K562 (cell line): Measurements from ENCODE around the gene CNTFR. TPM values are rescaled to one million over a fixed set of nuclear protein-coding genes. Genes with fewer than 3 reads are reported as not detected.

Experiments used
- ADNP ChIP-seq: fragments of 200-800 bp; sonication (Bioruptor generic); IDR thresholded peaks from 2 replicates; pipeline ENCODE4 v1.6.1; 2016; ENCODE audit warnings: missing genetic modification characterization, missing compliant biosample characterization
- CLOCK ChIP-seq: fragments of 250-450 bp; sonication (Bioruptor Pico); IDR thresholded peaks from 2 replicates; pipeline ENCODE4 v1.4.0; 2020; ENCODE audit warnings: mild to moderate bottlenecking, moderate library complexity, borderline replicate concordance
- CTBP1 ChIP-seq: fragments of 450-650 bp; IDR thresholded peaks from 2 replicates; pipeline ENCODE4 v1.6.1; 2016; ENCODE audit warnings: borderline replicate concordance
- CXXC5 ChIP-seq: fragments of 250-450 bp; sonication (Bioruptor Pico); IDR thresholded peaks from 2 replicates; pipeline ENCODE4 v1.8.0; 2022; ENCODE audit warnings: inconsistent platforms, mild to moderate bottlenecking, moderate library complexity
- DEAF1 ChIP-seq: fragments of 450-650 bp; formaldehyde crosslinking; IDR thresholded peaks from 2 replicates; pipeline ENCODE4 v1.4.0; 2020; ENCODE audit warnings: mild to moderate bottlenecking, moderate library complexity
- FOXA1 ChIP-seq: fragments of 450-650 bp; IDR thresholded peaks from 2 replicates; pipeline ENCODE4 v1.6.1; 2016; ENCODE audit warnings: mild to moderate bottlenecking, borderline replicate concordance
- GMEB1 ChIP-seq: fragments of 250-450 bp; sonication (Bioruptor Pico); IDR thresholded peaks from 2 replicates; pipeline ENCODE4 v1.4.0; 2020; ENCODE audit warnings: mild to moderate bottlenecking
- L3MBTL2 ChIP-seq: fragments of 450-650 bp; IDR thresholded peaks from 2 replicates; pipeline ENCODE4 v1.6.1; 2016; ENCODE audit warnings: mild to moderate bottlenecking, moderate library complexity
- NELFE ChIP-seq: IDR thresholded peaks from 2 replicates; pipeline ENCODE4 v1.6.1; 2011; ENCODE audit warnings: mild to moderate bottlenecking; ENCODE audit not compliant: insufficient read depth, insufficient read length
- PHB ChIP-seq: fragments of 250-450 bp; sonication (Bioruptor Pico); IDR thresholded peaks from 2 replicates; pipeline ENCODE4 v1.5.0; 2021
- POLR2H ChIP-seq: IDR thresholded peaks from 2 replicates; pipeline ENCODE4 v1.6.1; 2016; ENCODE audit warnings: missing genetic modification characterization, low read depth, mild to moderate bottlenecking, control low read depth, missing compliant biosample characterization, moderate library complexity
- RAD51 ChIP-seq: fragments of 450-650 bp; IDR thresholded peaks from 2 replicates; pipeline ENCODE4 v1.7.1; 2016; ENCODE audit warnings: low read depth, mild to moderate bottlenecking, borderline replicate concordance
- RBM22 ChIP-seq: fragments of 200-400 bp; formaldehyde crosslinking; IDR thresholded peaks from 2 replicates; pipeline ENCODE4 v1.6.1; 2018; ENCODE audit warnings: low read length, low read depth; ENCODE audit not compliant: poor library complexity, severe bottlenecking
- SRSF9 ChIP-seq: fragments of 200-400 bp; formaldehyde crosslinking; IDR thresholded peaks from 2 replicates; pipeline ENCODE4 v1.6.1; 2017; ENCODE audit warnings: low read depth, low read length, borderline replicate concordance
- ZBTB34 ChIP-seq: fragments of 250-450 bp; sonication (Bioruptor Pico); IDR thresholded peaks from 2 replicates; pipeline ENCODE4 v1.8.0; 2021; ENCODE audit warnings: mild to moderate bottlenecking, moderate library complexity
- ZNF217 ChIP-seq: sonication (generic); formaldehyde crosslinking; IDR thresholded peaks from 2 replicates; pipeline ENCODE4 v1.8.0; 2022; ENCODE audit warnings: mild to moderate bottlenecking, missing genetic modification reagents
- polyA plus RNA-seq, 8 experiments: library from polyadenylated mRNA; depleted of rRNA in 4 of 8; stranded (reverse) in 5 of 8; unstranded in 3 of 8; fragments of >200 nt; fragmentation: Nextera tagmentation in 2 of 8; fragmentation: Illumina TruSeq in 1 of 8; extraction: Ambion mirVana in 2 of 8; extraction: Trizol in 1 of 8; gene quantifications; 2 replicates each; pipeline versions ENCODE4 v1.2.1 to v1.2.3, GENCODE V29; 2011 to 2014; ENCODE audit warnings: inconsistent platforms in 1 of 8, missing spikeins in 1 of 8
- total RNA-seq, 7 experiments: library from RNA; depleted of rRNA in 6 of 7; stranded (reverse); fragments of >200 nt in 6 of 7; fragmentation: Illumina TruSeq in 2 of 7; extraction: Trizol in 2 of 7; gene quantifications; 2 replicates each; pipeline versions ENCODE4 v1.2.1 to v1.2.3, GENCODE V29; 2011 to 2021; ENCODE audit warnings: low replicate concordance in 1 of 7
- TF ChIP-seq, protein P1 (sequence below): fragments of 200-400 bp; formaldehyde crosslinking; IDR thresholded peaks from 2 replicates; pipeline ENCODE4 v1.6.1; 2017; ENCODE audit warnings: mild to moderate bottlenecking, low read depth, low read length, moderate library complexity

The CNTFR gene
- total and polyA plus RNA-seq, 9 of the 15 experiments (the other 6 are each of a cell fraction or from before 2014, with no cell fraction given) = not detected

DNA sequence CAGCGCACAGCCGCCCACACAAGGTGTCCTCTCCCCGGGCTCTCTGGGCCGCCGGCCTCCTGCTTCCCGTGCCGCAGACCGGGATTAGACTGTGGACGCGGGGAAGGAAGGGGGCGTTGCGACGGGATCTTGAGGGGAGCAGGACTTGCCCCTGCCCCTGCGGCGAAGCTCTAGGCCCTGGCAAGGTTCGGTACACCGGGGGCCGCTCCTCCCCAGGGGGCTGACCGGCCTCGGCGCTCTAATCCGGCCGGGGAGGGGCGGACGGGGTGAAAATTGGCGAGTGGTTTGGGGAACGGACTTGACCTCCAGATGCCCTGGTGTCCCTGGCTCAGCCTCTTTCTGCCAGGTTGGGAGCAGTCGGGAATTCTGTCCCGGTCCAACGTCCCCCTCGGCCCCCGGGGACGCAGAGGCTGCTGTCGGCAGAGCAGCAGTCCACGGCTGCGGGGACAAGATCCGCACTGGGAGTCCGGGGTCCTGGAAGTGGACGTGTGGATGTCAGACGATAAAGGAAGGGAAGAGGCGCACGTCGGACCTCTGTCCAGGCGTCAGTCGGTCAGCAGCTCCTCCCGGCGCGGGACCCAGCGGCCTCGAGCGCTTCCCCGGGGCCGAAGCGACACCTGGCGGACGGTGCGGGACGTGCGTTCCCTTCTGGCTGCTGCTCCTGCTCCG, 1.9 kb upstream of the CNTFR start (continued):
- peak; percentile 27; the same call in 1 of the 2 replicates for TF ChIP-seq CXXC5 (CRISPR knock-in tag)
- TF ChIP-seq ZNF217 = no peak
- TF ChIP-seq ADNP (tag) = no peak
- TF ChIP-seq RAD51 = no peak
- no peak for TF ChIP-seq SRSF9
- peak; percentile 17; the same call in 1 of the 2 replicates for TF ChIP-seq DEAF1 (CRISPR knock-in tag)
- no peak for TF ChIP-seq RBM22
- TF ChIP-seq, protein P1, sequence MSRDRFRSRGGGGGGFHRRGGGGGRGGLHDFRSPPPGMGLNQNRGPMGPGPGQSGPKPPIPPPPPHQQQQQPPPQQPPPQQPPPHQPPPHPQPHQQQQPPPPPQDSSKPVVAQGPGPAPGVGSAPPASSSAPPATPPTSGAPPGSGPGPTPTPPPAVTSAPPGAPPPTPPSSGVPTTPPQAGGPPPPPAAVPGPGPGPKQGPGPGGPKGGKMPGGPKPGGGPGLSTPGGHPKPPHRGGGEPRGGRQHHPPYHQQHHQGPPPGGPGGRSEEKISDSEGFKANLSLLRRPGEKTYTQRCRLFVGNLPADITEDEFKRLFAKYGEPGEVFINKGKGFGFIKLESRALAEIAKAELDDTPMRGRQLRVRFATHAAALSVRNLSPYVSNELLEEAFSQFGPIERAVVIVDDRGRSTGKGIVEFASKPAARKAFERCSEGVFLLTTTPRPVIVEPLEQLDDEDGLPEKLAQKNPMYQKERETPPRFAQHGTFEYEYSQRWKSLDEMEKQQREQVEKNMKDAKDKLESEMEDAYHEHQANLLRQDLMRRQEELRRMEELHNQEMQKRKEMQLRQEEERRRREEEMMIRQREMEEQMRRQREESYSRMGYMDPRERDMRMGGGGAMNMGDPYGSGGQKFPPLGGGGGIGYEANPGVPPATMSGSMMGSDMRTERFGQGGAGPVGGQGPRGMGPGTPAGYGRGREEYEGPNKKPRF = no peak
- TF ChIP-seq L3MBTL2 = no peak
- TF ChIP-seq PHB (CRISPR knock-in tag) = no peak
- no peak for TF ChIP-seq CLOCK (CRISPR knock-in tag)
- TF ChIP-seq NELFE = no peak
- no peak for TF ChIP-seq ZBTB34
- no peak; the same call in 1 of the 2 replicates for TF ChIP-seq CTBP1
- TF ChIP-seq POLR2H (tag) = no peak
- no peak for TF ChIP-seq GMEB1 (CRISPR knock-in tag)
- no peak for TF ChIP-seq FOXA1
